KOPT-K1 (cell line): ENCODE data around the gene OGDHL.

Experiments
- H3K27ac ChIP-seq: fragments of 200-600 bp; sonication (generic); 2 replicates; pipeline ENCODE4 v1.5.1; 2016; ENCODE audit warnings: antibody characterized with exemption, mild to moderate bottlenecking, low read depth, low read length; ENCODE audit not compliant: poor library complexity, severe bottlenecking
- H3K36me3 ChIP-seq: fragments of 200-600 bp; sonication (generic); 2 replicates; pipeline ENCODE4 v1.5.1; 2017; ENCODE audit warnings: antibody characterized with exemption, mild to moderate bottlenecking, low read length, moderate library complexity; ENCODE audit not compliant: insufficient read depth
- H3K9me3 ChIP-seq: fragments of 200-600 bp; sonication (generic); 2 replicates; pipeline ENCODE4 v1.5.1; 2017; ENCODE audit warnings: antibody characterized with exemption, low read length, mild to moderate bottlenecking; ENCODE audit not compliant: insufficient read depth, poor library complexity, severe bottlenecking

OGDHL gene

DNA sequence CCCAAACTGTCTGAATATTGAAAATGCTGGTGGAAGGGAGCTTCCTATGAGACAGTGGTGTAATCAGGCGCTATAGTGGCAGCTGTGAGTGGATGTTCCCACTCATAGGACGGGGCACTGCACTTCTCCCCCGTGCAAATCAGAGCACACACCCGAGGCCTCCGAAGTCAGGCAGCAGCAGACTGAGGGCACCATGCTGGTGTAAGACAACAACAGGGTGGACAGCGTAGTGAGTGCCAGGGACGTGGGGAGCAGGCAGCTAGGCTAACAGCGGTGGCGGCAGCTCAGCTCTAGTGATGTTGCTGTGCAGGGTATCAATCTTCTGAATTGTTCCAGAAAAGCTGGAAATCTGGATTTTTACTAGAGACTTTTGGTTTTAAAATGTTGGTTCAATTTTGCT, 63.4 kb downstream of the OGDHL start:
- Histone ChIP-seq H3K36me3 (no peaks in the 10 kb centered on the region), H3K9me3 (no peaks in the 10 kb centered on the region), H3K27ac (no peak overlapping the region)

DNA sequence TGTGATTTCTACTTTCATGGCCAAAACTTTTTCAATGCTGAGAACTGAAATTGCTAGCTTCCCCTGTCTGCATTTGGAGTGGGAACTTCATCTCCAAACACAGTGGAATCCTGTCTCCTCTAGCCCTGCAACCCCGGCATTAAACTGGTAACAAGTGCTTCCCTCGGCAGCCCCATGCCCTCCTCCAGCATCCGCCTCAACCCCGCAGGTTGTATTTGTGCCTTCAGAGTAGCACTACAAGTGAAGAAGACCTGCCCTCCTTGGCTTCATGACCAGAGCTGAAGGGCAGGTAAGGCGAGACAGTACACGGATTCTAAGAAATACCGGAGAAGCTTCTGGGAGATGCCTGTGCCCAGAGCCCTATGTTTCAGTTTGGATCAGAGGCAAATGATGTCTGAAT, 65.8 kb downstream of the OGDHL start:
- peaks cover 7% of the 10 kb centered on the region for H3K9me3 ChIP-seq

DNA sequence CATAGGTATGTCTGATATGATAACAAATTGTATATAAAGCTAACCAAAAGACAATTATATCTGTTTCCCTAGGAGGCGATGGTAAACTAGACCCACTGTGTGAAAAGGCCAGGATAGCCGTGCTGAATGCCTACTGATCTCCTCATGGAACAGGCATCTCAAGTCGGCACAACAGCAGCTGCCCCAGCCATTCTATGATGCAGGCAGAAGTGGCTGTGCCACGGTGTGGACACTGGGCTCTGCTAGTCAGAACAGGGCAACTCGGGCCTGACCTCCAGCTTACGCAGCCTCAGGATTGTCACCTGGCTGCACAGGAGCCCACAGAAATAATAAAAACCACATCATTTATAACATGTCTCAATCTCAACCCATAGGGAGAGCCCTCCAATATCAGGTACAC, 67.7 kb downstream of the OGDHL start:
- Histone ChIP-seq H3K27ac (no peak overlapping the region), H3K9me3 (peaks cover 7% of the 10 kb centered on the region), H3K36me3 (no peaks in the 10 kb centered on the region)

More for the DNA sequence above, 65.8 kb downstream of the OGDHL start:
- Histone ChIP-seq H3K36me3 (no peaks in the 10 kb centered on the region), H3K27ac (no peak overlapping the region)

DNA sequence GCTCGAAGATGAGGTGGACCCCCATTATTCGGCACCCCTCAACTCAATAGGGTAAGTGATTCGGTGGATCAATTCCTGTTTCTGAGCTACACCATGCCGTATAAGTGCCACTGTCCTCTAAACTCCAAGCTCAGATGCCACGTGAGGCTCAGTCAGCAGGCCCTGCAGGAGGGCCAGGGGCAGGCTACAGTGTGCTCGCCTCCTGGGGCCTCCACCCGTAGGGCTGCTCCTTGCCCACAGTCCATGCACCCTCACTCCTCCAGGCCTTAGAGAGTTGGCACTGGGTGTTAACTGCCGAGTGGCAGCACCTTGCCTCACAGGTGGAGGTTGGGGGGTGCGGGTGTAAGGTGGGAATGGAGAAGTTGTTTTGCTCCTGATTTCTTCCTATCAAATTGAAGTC, 70.5 kb downstream of the OGDHL start:
- H3K27ac ChIP-seq, result no peak overlapping the region
- no peaks in the 10 kb centered on the region for H3K36me3 ChIP-seq
- H3K9me3 ChIP-seq, result peaks cover 14% of the 10 kb centered on the region

DNA sequence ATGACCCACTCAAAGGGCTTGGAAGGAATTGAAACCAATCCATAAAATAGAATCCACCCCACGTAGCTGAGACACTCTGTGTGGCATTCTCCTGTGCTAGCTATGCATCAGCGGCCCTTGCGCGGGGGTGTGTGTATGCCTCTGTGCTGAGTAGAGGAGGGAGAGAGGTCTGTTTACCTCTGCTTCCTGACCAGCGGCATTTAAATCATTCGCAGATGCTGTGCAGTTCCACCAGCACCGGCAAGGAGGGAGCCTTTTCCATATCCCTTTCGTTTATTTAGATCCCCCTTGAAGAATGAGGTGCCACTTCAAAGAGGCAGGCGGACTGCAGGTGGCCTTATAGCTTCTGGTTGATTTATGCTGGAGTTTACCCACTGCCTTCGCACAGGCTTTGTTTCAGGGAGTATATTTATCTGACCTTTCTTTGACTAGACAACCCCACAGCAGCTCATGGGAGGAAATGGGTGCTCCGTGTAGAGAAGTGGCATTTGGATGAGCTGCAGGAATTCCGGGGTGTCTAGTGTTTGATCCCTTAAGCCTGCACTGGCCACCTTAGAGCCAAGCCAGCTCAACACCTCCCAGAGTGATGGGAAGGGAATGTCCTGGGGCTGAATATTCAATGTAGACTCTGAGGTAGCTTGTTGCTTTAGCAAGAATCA, 71.3 kb downstream of the OGDHL start:
- Histone ChIP-seq H3K27ac (no peak overlapping the region), H3K9me3 (peaks cover 18% of the 10 kb centered on the region), H3K36me3 (no peaks in the 10 kb centered on the region)

DNA sequence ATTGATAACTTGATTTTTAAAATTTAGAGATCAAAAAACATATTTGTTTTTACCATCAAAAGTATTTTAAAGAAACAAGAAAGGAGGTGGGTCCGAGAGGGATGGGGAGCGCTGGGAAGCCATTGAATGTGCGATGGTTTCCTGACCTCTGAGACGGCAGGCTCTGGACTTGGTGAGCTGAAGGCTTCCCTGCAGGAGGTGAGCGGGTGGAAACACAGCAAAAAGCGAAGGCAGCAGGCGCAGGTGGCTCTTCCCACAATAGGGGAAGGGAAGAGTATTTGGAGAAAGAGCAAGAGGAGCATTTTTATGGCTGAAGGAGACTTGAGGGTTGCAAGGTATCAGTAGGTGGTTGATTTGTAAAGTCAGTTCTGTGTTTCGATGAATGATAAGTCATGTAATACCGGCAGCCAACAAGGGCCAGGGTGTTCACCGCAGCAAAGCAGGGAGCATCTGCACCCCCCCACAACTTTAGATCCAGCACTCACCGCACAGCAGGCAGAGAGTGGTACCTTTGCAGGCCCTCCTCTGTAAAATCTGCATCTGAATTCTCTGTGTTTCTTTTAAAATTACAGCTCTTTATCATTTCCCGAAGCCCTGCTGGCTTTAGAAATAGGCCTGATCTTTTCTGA, 72.1 kb downstream of the OGDHL start:
- no peaks in the 10 kb centered on the region for H3K36me3 ChIP-seq
- no peak overlapping the region for H3K27ac ChIP-seq
- H3K9me3 ChIP-seq, result peaks cover 18% of the 10 kb centered on the region

DNA sequence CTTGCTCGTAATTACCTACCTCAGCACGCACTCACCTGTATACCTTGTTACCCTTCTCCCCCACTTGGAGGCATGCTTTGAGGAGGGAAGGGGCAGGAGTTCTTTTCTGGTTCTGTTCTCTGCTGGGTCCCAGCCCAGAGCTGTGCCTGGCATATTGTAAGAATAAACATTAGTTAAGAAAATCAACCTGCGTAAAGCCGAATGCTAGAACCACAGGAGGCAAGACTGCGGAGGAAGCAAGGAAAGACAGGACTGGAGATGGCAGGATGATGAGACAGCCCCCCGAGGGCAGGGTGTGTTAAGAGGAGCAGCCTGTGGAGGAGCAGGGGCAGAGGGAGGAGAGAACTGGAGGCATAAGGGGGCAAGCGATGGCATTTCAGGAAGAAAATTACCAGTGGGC, 73.2 kb downstream of the OGDHL start:
- Histone ChIP-seq H3K9me3 (peaks cover 18% of the 10 kb centered on the region), H3K27ac (no peak overlapping the region), H3K36me3 (no peaks in the 10 kb centered on the region)

DNA sequence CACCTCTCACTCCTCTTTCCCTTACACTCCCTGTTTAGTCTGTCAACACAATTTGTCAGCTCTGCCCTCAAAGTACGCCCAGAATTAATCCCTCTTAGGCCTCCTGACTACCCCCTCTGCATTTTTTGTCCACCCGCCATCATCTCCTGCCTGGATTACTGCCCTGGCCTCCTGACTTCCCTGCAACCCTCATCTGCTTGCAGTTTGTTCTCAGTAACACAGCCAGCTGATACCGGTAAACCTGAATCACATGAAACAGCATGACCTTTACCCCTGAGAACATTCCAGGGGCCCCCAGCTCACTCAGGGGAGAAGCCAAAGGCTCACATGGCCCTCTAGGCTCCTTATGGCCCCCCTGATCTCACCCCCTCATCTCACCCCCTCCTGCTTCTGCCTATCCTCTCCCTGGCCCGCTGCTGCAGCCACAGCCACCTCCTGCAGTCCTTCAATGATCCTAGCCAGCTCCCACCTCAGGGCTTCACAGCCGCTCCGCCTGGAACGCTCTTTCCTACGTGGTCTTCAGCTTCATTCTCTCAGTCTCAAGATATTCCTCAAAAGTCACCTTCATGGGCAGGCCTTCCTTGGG, 73.8 kb downstream of the OGDHL start:
- peaks cover 16% of the 10 kb centered on the region for H3K9me3 ChIP-seq
- H3K36me3 ChIP-seq, result no peaks in the 10 kb centered on the region
- no peak overlapping the region for H3K27ac ChIP-seq

DNA sequence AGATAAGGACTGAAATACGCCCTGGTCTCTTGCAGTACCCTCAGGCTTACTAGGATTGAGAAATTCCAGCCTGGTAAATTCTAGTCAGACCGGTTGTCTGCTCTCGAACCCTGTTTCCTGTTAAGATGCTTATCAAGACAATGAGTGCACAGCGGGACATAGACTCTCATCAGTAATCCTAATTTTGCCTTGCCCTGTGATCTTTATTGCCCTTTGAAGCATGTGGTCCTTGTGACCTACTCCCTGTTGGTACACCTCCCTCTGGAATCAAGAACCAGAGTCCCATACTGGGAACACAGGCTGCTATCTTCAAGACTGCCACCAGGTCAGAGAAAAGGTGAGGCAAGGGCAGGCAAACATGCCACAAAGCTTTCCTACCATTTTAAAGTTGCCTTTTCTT, 75.5 kb downstream of the OGDHL start:
- H3K9me3 ChIP-seq, result peaks cover 12% of the 10 kb centered on the region
- no peaks in the 10 kb centered on the region for H3K36me3 ChIP-seq
- H3K27ac ChIP-seq, result no peak overlapping the region
